Activated naive CD4-positive, alpha-beta T cell treated with anti-CD3 and anti-CD28 coated beads, Interleukin-2, amount 50 U/mL, for 24 hours (primary cell): Measurements from ENCODE around the gene OSER1.
A peak's percentile ranks its signal among the peaks of the same experiment; 100 is the strongest.
"Not testable (repeated sequence)": the region's sequence is repeated elsewhere in the genome, so short reads cannot be mapped to it uniquely, and the experiment has no call there.

ENCODE experiments used
- H3K27ac Mint-ChIP-seq: one replicate; pipeline ENCODE4 v1.8.0; 2021; ENCODE audit warnings: mild to moderate bottlenecking, mixed read lengths
- H3K27me3 Mint-ChIP-seq: one replicate; pipeline ENCODE4 v1.8.0; 2021; ENCODE audit warnings: mixed read lengths
- H3K36me3 Mint-ChIP-seq: one replicate; pipeline ENCODE4 v1.8.0; 2021; ENCODE audit warnings: mixed read lengths
- H3K4me1 Mint-ChIP-seq: one replicate; pipeline ENCODE4 v1.8.0; 2021; ENCODE audit warnings: mixed read lengths
- H3K4me3 Mint-ChIP-seq: one replicate; pipeline ENCODE4 v1.8.0; 2021; ENCODE audit warnings: mild to moderate bottlenecking, mixed read lengths
- H3K9me3 Mint-ChIP-seq: one replicate; pipeline ENCODE4 v1.8.0; 2021; ENCODE audit warnings: mixed read lengths

Gene OSER1

DNA sequence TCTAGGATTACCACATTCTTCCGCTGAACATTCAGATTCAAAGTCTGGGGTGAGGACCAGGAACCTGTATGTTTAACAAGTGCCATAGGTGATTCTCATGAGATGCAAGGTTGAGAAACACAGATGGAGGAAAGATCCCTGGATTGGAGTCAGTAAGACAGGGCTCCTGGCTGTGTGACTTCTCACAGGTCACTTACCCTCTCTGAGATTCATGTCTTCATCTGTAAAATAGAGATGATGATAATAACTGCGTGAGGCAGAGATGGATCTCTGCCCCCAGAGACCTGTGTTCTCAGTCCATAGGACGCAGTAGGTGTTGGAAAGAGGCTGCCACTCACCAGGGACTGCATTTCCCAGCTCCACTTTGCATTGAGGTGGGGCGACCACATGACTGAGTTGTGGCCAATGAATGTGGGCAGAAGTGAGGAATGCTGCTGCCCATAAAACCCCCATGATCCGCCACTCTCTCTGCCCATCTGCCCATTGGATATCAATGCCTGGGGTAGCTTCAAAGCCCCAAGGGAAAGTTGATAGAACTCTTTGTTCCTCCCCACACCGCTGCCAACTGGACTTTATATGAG is 23.0 kb upstream of the OSER1 start:
- Mint-ChIP-seq H3K27me3 (no peaks in the 10 kb centered on the region), H3K4me3 (no peak overlapping the region), H3K9me3 (no peaks in the 10 kb centered on the region), H3K36me3 (no peaks in the 10 kb centered on the region), H3K27ac (no peak overlapping the region), H3K4me1 (peaks cover 7% of the 10 kb centered on the region)

DNA sequence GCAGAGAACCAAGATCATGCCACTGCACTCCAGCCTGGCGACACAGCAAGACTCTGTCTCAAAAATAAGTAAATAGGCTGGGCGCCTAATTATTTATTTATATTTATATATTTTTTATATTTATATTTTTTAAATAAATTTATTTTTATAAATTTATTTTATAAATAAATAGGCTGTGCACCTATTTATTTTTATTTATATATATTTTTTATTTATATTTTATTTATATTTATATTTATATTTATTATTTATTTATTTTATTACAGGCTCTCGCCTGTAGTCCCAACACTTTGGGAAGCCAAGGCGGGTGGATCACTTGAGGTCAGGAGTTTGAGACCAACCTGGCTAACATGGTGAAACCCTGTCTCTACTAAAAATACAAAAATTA is 21.9 kb upstream of the OSER1 start:
- H3K9me3 Mint-ChIP-seq, H3K36me3 Mint-ChIP-seq, H3K4me3 Mint-ChIP-seq, H3K4me1 Mint-ChIP-seq, H3K27ac Mint-ChIP-seq, H3K27me3 Mint-ChIP-seq: not testable (repeated sequence)

DNA sequence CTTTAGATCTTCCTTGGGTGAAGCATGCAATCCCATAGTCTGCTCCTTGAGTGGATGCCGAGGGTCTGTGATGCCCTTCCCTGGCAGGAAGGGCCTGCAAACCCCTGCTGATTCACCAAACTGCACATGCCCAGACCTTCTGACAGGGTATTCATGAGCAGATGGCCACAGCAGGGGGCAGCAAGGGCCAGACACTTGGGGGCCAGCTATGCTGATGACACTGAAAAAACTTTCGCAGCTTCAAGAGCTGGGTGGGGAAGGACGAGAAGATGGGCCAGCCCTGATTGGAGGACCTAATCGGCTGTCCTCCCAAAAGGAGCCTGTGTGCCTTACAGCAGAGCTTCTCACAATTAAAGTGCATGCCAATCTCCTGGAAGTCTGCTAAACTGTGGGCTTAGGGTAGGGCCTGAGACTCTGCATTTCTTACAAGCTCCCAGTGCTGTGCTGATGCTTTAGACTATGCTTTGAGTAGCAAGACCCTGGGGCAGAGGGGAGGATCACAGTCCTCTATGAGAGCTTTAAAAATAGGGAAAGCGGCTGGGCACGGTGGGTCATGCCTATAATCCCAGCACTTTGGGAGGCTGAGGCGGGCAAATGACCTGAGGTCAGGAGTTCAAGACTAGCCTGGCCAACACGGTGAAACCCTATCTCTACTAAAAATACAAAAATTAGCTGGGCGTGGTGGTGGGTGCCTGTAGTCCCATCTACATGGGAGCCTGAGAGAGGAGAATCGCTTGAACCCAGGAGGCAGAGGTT is 21.3 kb upstream of the OSER1 start:
- no peak overlapping the region for H3K4me3 Mint-ChIP-seq
- no peaks in the 10 kb centered on the region for H3K9me3 Mint-ChIP-seq
- H3K36me3 Mint-ChIP-seq, result no peaks in the 10 kb centered on the region
- H3K27ac Mint-ChIP-seq, result no peak overlapping the region
- H3K27me3 Mint-ChIP-seq, result no peaks in the 10 kb centered on the region
- H3K4me1 Mint-ChIP-seq, result peaks cover 7% of the 10 kb centered on the region

DNA sequence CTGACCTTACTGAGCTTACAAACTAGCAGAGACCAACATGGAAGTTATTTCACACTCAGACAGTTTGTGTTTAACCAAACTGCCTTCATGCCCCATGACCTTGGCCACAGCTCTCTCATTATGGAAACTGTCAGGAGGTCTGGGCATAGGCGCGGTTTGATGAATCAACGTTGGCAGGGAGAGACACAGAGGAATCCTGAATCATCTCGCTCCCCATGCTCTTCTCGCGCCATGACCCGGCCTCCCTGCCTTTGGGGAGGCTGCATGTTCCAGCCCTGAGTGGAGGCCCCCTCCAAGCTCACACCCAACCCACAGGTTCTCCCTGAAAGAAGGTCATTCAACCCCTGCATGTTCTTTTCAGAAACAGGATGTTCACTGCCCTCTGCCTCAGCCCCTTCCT is 20.6 kb upstream of the OSER1 start:
- no peaks in the 10 kb centered on the region for H3K36me3 Mint-ChIP-seq
- no peaks in the 10 kb centered on the region for H3K27me3 Mint-ChIP-seq
- no peak overlapping the region for H3K4me3 Mint-ChIP-seq
- no peaks in the 10 kb centered on the region for H3K9me3 Mint-ChIP-seq
- H3K4me1 Mint-ChIP-seq, result peaks cover 7% of the 10 kb centered on the region
- H3K27ac Mint-ChIP-seq, result no peak overlapping the region

DNA sequence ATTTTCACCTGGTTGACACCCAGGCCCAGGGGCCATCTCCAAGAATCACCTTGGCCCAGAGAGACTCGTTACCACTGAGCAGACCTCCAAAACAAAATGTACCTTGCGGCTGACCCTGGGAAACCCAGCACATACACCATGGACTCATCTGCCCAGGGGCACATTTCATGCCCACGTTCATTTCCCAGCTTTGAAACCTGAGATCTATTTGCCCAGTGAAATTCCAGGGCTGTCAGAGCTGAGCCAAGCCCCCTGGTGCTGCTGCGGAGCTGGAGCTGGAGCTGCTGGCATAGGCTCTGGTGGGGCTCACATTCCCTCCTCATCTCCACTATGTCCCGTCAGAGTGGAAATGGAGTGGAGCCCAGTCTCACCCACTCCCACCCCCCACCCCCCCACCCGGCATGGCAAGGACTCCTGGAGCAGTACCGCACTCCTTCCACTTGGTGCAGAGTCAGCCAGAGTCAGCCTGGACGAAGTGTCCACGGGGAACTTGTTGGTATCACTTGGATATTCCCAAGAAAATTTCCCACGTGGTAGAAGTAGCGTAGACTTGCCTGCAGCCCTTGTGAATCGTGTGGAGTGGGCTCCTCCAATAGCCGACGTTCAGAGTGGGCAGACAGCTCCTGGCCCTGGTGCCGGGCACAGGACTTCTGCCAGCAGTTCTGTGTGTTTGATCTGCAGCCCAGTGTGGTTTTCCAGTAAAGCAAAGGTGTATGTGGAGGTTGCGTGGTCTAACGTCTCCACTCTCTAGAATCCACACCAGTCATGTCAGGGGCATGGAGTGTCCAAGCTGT is 18.1 kb upstream of the OSER1 start:
- H3K27me3 Mint-ChIP-seq, result no peaks in the 10 kb centered on the region
- H3K27ac Mint-ChIP-seq, result no peak overlapping the region
- H3K36me3 Mint-ChIP-seq, result no peaks in the 10 kb centered on the region

DNA sequence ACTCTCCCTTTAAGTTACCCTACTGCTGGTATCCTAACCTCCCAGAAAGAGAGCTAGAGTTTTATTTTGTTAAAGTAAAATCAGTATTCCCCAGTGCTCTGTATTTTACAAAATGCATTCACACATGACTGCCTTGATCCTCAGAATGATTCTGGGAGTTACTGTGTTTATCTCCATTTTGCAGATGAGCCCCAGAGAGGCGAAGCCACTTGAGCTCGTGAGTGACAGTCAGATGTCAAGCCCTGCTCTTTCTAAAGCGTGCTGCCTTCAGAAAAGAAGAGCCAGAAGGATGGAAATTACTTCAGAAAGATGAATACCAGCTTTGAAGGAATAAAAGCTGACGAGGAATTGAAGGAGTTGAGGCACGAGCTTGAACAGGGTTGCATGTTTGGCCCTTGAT is 14.1 kb upstream of the OSER1 start:
- peaks cover 20% of the 10 kb centered on the region for H3K4me1 Mint-ChIP-seq
- no peak overlapping the region for H3K27ac Mint-ChIP-seq
- no peaks in the 10 kb centered on the region for H3K27me3 Mint-ChIP-seq
- no peak overlapping the region for H3K4me3 Mint-ChIP-seq
- no peaks in the 10 kb centered on the region for H3K9me3 Mint-ChIP-seq
- H3K36me3 Mint-ChIP-seq, result no peaks in the 10 kb centered on the region

More for the DNA sequence above, 18.1 kb upstream of the OSER1 start:
- Mint-ChIP-seq H3K9me3 (no peaks in the 10 kb centered on the region), H3K4me3 (no peak overlapping the region), H3K4me1 (peaks cover 7% of the 10 kb centered on the region)

DNA sequence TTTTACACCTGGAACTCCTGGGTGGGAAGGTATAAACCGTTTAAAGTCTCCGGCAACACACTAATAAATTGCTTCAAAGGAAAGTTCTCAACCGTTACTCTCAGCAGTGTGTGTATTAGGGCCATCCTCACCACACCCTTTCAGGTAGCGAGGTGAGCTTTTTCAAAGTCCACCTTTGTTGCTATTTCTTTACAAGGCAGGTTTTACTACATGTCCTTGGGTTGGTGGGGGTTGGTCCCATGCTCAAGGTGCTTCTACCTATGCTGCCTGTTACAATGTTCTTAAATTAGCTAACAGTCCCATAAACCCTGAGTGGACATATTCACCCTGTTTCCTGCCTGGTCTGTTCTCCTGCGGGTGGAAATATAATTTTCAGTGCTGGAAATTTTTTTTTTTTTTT is 13.2 kb upstream of the OSER1 start:
- no peaks in the 10 kb centered on the region for H3K27me3 Mint-ChIP-seq
- H3K4me1 Mint-ChIP-seq, result peaks cover 29% of the 10 kb centered on the region
- H3K27ac Mint-ChIP-seq, result no peak overlapping the region
- no peaks in the 10 kb centered on the region for H3K9me3 Mint-ChIP-seq
- H3K4me3 Mint-ChIP-seq, result no peak overlapping the region
- H3K36me3 Mint-ChIP-seq, result no peaks in the 10 kb centered on the region

DNA sequence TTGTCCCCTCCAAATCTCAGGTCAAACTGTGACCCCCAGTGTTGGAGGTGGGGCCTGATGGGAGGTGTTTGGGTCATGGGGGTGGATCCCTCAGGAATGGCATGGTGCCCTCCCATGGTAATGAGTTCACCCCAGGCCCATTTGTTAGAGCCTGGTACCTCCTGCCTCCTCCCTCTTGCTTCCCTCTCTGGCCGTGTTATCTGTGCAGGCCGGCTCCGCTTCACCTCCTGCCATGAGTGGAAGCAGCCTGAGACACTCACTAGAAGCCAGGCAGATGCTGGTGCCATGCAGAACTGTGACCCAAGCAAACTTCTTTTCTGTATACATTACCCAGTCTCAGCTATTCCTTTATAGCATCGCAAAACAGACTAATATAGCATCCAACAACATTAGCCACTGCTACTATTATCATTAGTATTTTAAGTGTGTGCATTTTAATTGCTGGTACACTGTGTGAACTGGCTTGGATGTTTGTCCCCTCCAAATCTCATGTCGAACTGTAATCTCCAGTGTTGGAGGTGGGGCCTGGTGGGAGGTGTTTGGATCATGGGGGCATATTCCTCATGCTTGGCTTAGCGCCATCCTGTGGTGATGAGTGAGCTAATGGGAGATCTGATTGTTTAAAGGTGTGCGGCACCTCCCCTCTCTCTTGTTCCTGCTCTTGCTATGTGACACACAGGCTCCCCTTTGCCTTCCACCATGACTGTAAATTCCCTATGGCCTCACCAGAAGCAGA is 12.2 kb upstream of the OSER1 start:
- Mint-ChIP-seq H3K36me3 (no peaks in the 10 kb centered on the region), H3K9me3 (no peaks in the 10 kb centered on the region), H3K4me3 (no peak overlapping the region), H3K27ac (peak overlapping the region; percentile 19), H3K27me3 (no peaks in the 10 kb centered on the region), H3K4me1 (peaks cover 38% of the 10 kb centered on the region)

DNA sequence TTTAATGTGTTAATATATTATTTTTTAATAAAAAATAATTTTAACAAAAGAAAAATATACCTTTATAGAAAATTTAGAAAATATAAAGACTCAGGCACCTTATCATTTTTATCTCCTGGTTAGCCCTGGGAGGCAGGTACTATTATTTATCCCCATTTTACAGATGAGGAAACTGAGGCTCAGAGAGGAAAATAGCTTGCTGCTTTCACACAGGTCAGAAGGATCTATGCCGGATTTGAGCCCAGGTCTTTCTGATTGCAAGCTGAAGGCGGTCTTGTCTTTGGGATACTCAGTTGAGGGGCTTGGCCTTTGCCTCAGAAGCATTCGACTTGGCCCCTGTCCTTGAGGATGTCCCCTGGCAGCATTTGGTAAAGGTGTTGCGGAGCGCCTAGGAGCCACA is 11.5 kb upstream of the OSER1 start:
- no peaks in the 10 kb centered on the region for H3K36me3 Mint-ChIP-seq
- peaks cover 46% of the 10 kb centered on the region for H3K4me1 Mint-ChIP-seq
- no peak overlapping the region for H3K4me3 Mint-ChIP-seq
- no peaks in the 10 kb centered on the region for H3K9me3 Mint-ChIP-seq
- no peak overlapping the region for H3K27ac Mint-ChIP-seq
- H3K27me3 Mint-ChIP-seq, result no peaks in the 10 kb centered on the region

DNA sequence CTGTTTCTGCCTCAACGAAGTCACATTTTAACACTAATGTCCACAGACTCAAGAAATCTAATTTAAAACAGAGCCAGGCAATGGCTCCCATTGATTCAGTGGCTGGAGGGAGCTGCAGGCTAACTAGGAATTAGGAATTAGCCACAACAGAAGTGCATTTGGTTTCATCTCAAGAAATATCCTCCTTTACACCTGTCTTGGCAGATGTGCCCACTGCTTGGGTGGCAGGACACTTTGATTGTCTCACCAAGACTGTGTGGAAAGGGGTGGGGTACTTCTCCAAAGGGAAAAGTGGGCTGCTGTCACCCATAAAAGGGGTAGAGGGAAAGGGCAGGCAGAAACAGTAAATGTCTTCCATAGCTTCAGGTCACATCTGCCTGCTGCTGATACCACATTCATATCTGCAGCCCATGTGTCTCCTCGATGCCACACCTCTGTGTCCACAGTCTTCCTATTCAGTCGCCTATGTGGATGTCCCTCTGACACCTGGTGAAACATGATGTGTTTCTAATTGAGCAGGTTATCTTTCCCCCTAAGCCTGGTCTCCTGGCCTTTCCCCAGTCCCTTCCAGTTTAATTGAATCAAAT is 10.9 kb upstream of the OSER1 start:
- Mint-ChIP-seq H3K4me1 (peaks cover 51% of the 10 kb centered on the region), H3K4me3 (no peak overlapping the region), H3K9me3 (no peaks in the 10 kb centered on the region), H3K36me3 (no peaks in the 10 kb centered on the region), H3K27me3 (no peaks in the 10 kb centered on the region), H3K27ac (peak overlapping the region; percentile 33)

DNA sequence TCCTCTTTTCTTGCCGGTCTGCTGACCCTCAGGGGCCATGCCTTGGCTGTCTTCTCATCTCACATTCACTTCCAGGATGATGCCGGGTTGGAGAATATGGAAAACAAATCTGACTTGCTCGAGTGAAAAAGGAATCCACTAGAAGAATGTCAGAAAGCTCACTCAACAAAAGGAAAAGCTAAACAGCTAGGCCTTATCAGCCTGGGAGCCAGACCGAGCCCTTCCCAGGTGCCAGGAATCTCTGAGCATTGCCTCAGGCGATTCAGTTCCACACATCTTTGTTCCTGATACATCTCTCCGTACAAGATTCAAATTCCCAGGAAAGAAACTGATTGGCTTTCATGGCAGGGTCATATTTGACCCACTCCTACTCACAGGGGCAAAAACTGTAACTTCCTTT is 9.2 kb upstream of the OSER1 start:
- no peaks in the 10 kb centered on the region for H3K27me3 Mint-ChIP-seq
- H3K4me1 Mint-ChIP-seq, result peaks cover 64% of the 10 kb centered on the region
- no peaks in the 10 kb centered on the region for H3K9me3 Mint-ChIP-seq
- H3K27ac Mint-ChIP-seq, result peak overlapping the region; percentile 81
- H3K4me3 Mint-ChIP-seq, result peak overlapping the region; percentile 61
- H3K36me3 Mint-ChIP-seq, result peaks cover 3% of the 10 kb centered on the region

DNA sequence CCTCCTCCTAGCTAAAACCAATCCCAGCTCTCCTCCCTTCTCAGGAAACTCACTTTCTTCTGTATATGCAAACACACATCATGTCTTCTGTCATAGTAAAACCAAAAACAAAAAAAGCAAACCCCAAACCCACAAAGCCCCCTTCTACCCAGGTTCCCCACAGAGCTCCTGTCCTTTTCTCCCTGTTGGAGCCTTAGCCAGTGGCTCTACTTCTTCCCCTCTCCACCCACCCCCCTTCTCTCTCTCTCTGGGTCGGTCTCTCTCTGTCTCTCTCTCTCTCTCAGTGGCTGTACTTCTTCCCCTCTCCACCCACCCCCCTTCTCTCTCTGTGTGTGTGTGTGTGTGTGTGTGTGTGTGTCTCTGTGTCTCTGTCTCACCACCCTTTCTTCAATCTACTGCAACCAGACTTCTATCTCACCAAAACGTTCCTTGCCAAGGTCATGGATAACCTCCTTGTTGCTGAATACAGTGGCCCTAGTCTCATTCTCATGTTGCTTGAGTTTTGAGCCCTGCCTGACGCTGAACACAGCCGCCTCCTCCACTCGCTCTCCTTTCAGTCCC is 8.7 kb upstream of the OSER1 start:
- H3K36me3 Mint-ChIP-seq, result peaks cover 3% of the 10 kb centered on the region
- H3K27ac Mint-ChIP-seq, result peak overlapping the region; percentile 81
- H3K9me3 Mint-ChIP-seq, result no peaks in the 10 kb centered on the region
- H3K4me3 Mint-ChIP-seq, result peak overlapping the region; percentile 85
- peaks cover 67% of the 10 kb centered on the region for H3K4me1 Mint-ChIP-seq
- no peaks in the 10 kb centered on the region for H3K27me3 Mint-ChIP-seq

DNA sequence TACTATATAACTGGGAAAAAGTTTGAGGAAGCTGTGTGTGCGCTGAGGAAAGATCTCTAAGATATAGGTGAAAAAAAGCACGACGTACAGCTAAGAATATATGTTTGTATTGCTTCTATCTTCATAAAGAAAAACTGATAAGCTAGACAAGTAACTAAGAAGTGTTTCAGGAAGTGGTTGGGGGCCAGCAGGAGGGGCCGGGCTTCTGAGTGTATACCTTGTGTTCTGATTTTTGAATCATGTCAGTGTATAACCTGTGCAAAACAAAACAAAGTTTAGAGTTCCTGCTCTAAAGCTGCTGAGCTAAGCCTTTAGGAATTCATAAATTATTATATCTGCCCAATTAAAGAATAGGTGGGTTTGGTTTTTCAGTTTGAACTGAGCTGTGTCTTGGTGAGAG is 7.9 kb upstream of the OSER1 start:
- H3K27me3 Mint-ChIP-seq, result no peaks in the 10 kb centered on the region
- peak overlapping the region; percentile 81 for H3K27ac Mint-ChIP-seq
- H3K4me1 Mint-ChIP-seq, result peaks cover 69% of the 10 kb centered on the region
- H3K4me3 Mint-ChIP-seq, result peak overlapping the region; percentile 85
- peaks cover 3% of the 10 kb centered on the region for H3K36me3 Mint-ChIP-seq
- H3K9me3 Mint-ChIP-seq, result no peaks in the 10 kb centered on the region

DNA sequence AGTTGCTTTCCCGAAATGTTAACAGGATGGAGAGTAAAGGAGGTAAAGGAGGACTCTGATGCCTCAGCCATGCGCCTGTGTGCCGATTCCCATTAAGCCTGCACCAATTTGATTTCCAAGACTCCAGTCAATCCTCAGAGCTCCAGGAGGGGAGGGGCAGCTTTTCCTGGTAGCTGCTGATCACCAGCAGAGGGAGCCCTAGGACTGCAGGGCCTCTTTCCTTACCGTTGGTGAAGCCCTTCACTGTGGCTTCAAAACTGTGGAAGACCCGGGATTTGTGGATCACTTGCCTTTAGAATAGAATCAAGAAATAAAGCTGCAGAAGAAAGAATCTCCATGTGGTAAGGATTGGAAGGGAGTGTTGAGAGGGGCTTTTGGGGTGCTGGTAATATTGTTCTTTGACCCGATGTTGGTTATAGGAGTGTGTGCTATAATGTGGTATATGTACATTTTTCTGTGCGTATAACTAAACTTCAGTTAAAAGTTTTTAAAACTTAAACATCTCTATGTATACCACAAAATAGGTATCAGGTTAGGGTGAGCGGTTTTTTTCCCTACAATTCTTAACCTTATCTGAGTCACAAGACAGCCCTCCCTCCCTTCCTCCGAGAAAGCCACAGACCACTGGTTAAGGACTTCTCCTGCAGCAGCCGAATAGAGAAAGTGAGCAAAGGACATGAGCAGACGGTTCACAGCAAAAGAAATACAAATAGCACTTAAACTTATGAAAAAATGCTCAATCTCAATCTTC is 6.9 kb upstream of the OSER1 start:
- H3K4me1 Mint-ChIP-seq, result peaks cover 70% of the 10 kb centered on the region
- H3K27ac Mint-ChIP-seq, result peak overlapping the region; percentile 46
- H3K9me3 Mint-ChIP-seq, result no peaks in the 10 kb centered on the region
- peaks cover 3% of the 10 kb centered on the region for H3K36me3 Mint-ChIP-seq
- H3K27me3 Mint-ChIP-seq, result no peaks in the 10 kb centered on the region
- H3K4me3 Mint-ChIP-seq, result peak overlapping the region; percentile 85
